HG02588 (cell line): ENCODE results near the gene NUDT14.

Source experiments
- ATAC-seq: cut with Tn5 transposase; IDR thresholded peaks from one replicate; pipeline ENCODE4 v1.9.1; 2021; ENCODE audit warnings: mild to moderate bottlenecking, moderate library complexity; ENCODE audit not compliant: unreplicated experiment

The NUDT14 gene

GRCh38 chr14:105199093-105199492, 18.0 kb upstream of the NUDT14 start:
- no peak for ATAC-seq

DNA sequence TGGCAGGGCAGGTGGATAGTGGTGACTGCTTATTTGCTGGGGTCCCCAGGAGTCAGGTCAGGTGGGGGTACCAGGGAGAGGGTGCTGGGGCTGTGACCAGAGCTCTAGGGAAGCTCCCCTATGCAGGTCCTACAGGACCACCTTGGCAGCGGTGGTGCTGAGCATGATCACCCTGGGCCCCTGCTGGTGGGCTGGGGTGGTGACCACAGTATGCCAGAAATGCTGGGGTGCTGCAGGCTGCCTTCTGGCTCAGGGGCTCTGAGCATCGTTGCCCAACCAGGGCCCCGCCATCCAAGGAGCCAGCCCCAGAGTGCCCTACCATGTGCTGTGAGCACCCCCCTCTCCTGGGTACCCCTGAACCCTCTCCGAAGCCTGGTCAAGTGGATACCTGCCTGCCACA, 17.5 kb upstream of the NUDT14 start:
- ATAC-seq = no peak

DNA sequence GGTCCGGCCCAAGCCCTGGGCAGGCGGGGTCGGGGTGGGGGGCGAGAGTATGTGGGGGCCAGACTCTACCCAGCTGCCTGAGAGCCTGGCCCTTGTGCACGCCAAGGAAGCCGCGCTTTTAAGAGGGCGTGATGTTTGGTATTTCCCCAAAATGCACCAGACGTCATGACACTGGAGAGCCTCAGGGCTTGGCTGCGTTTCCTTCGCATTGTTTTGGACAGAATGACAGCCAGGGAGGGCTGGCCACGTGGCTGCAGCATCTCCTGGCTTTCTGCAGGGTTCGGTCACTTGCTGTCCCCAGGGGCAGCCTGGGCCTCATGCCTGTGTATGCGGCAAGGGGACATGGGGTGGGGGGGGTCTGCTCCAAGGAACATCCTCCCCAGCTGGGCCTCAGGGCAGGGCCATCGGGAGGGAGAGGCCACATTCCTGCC, 16.1 kb upstream of the NUDT14 start:
- no peak for ATAC-seq

DNA sequence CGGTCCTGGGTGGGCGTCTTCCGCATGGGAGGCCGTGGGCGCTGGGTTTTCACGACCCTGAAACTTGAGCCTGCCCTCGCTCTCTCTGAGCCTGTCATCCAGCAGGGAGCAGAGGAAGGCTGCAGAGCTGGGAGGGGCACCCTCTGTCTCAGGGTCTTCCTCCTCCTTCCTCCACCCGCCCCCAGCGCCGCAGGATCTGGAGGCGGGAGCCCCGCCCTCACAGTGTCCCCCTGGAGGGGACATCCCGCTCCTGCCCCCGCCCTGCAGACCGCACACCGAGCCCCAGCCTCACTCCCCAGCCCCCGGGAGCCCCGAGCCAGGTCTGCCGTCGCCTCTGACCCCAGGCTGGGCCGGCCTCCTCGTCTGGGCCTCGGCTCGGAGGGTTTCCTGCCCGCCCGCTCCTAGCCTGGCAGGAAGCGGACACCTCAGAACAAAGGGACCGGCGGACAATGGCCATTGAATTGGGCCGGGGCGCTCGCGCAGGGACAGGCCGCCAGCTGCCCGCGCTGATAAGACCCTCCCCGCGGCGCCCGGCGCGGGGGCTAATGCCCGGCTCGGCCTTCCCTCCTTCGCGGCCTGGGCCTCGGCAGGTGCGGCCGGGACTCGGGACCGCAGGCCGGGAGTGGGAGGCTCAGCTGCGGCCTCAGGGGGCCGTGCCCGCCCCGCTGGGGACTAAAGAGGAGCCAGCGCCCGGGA, 15.3 kb upstream of the NUDT14 start:
- no peak for ATAC-seq

DNA sequence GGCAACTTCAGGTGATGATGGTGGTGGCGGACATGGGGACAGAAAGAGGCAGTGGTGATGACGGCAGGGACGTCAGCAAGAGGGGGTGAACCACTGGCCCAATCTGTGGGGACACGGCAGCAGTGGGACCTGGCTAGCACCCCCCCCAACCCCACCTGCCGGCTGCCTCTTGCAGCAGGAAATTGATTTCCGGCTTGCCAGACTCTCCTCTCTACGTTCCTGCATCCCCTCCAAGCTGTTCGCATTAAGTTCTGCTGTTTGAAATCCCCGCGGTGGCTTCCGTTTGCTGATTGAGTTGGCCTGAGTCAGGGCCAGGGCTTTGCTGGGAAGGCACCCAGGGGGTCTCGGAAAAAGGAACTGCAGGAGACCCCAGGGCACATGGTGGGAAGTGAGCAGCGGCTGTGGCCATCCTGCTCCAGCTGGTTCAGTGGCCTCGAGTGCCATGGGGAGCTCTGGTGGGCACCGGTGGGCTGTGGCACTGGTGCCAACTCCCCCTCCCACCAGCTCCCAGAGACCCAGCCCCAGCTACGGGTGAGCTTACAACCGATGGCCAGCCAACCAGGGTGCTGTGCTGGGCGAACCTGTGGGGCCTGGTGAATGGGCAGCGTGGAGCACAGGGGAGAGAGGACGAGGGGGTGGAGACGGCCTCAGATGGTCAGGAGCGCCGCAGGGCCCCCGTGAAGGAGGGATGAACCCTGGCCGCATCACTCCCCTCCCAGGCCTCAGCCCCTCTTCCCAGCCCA, 14.6 kb upstream of the NUDT14 start:
- no peak for ATAC-seq

DNA sequence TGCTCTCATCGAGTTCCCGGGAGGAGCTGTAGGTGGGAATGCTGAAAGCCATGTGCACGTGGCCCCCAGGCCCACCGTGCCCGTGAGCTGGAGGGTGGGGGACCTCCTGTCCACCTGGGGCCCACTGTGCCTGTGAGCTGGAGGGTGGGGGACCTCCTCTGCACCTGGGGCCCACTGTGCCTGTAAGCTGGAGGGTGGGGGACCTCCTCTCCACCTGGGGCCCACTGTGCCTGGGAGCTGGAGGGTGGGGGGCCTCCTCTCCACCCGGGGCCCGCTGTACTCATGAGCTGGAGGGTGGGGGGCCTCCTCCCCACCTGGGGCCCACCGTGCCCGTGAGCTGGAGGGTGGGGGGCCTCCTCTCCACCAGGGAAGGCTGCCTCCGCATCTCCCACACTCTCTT, 13.9 kb upstream of the NUDT14 start:
- no peak for ATAC-seq

DNA sequence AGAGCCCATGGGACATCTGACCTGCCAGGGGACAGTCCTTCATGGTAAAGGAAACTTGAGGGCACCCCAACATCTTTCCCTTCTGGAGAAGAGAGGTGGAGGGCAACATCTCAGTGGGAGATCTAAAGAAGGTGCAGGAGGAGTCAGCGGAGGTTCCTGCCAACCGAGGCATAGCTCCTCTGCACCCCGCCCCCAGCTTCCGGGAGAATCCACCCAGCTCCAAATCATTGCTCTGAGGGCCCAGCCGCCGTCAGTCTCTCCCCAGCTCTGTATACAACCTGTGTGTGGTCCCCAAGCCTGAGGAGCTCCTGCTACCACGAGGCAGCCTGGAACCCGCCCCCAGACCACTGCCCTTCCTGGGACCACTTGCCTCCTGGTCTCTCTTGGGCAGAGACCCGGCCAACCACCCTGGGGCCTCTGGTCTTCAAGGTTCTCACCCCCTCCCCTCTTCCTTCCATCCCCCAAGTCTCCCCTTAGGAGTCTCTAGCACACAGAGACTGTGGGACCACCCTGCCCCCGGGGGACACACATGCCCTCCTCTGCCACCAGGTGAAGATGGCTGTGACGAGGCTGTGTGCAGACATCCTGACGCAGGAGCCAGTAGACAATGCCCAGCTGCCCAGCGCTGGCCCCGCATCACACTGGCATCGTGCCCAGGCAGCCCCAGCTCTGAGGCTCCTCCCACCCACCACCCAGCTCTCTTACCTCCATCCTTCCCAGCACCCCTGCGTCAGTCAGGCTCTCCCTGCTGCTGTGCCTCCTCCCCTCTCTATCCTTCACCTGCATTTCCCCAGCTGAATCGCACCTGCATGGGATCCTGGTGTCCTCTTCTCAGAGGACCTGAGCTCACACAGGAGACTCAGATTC, 13.0 kb upstream of the NUDT14 start:
- ATAC-seq = no peak

GRCh38 chr14:105192866-105193731, 12.0 kb upstream of the NUDT14 start:
- no peak for ATAC-seq

DNA sequence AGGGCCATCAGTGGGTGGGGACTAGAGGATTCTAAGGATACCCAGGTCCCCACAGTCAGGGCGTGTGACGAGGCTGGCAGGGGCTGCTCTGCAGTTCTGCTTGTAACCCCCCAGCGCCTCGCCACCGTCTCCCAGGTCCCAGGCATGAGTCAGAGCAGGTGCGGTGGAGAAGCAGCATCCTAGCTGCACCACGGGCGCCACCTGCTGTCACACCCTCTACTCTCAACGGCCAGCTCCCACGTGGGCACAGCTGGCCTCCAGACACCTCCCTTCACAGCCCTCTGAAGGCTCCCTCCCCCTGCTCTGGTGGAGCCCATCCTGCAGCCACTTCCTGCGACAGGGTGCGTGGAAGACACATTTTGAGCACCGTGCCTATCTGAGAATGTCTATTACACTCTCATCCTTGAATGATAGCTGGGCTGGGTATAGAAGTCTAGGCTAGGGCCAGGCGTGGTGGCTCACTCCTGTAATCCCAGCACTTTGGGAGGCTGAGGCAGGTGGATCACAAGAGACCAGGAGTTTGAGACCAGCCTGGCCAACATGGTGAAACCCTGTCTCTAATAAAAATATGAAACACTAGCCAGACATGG, 6.9 kb upstream of the NUDT14 start:
- ATAC-seq = no peak

DNA sequence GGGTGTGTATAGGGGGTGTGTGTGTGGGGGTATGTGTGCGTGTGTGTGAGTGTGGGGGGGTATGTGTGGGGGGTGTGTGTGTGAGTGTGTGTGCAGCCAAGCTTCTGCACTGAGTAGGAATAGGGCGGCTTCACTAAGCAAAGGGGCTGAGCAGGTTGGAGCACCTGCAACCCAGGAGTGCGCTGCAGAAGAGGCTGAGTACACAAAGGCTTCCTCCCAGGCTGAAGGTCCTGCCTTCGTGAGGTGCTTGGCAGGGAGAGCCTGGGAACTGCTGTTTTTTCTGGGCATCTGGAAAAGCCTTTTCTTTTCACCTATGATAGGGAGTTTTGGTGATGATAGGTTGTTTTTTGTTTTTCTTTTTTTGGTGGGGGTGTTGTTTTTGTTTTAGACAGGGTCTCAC, 6.0 kb upstream of the NUDT14 start:
- no peak for ATAC-seq

- ATAC-seq = no peak
Observed at GRCh38 chr14:105185973-105186372, 4.9 kb upstream of the NUDT14 start.

DNA sequence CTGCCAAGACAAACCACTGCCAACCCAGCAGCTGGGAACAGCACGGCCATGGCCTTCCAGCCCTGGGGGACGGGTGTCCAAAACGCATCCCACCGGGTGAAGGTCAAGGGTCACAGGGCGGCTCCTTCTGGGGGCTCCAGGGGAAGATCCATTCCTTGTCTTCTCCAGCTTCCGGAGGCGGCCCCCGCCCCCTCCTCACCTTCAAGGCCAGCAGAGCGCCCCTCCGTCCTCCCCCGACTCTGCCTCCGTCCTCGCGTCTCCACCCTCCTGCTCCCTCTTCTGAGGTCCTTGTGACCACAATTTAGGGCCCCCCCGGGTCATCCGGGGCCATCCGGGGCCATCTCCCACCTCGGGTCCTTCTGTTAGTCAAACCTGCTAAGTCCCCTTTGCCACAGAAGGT, 3.9 kb upstream of the NUDT14 start:
- no peak for ATAC-seq

DNA sequence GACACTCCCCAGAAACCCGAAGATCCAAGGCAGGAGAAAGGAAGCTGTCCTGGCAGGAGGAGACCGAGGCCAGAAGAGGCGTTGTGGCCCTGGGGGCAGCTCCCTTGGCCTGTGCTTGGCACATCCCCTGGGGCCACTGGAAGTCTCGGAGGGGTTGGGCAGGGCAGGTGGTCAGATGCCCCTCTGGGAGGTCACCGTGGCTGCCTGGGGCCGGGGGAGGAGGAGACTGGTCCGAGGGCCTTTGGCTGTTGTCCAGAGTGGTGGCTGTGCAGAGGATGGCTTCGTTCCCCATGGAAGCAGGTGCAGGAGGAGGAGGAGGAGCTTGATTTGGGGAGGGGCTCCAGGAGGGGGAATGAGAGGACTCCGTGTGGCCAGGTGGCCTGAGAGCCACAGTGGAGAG, 3.3 kb upstream of the NUDT14 start:
- no peak for ATAC-seq

DNA sequence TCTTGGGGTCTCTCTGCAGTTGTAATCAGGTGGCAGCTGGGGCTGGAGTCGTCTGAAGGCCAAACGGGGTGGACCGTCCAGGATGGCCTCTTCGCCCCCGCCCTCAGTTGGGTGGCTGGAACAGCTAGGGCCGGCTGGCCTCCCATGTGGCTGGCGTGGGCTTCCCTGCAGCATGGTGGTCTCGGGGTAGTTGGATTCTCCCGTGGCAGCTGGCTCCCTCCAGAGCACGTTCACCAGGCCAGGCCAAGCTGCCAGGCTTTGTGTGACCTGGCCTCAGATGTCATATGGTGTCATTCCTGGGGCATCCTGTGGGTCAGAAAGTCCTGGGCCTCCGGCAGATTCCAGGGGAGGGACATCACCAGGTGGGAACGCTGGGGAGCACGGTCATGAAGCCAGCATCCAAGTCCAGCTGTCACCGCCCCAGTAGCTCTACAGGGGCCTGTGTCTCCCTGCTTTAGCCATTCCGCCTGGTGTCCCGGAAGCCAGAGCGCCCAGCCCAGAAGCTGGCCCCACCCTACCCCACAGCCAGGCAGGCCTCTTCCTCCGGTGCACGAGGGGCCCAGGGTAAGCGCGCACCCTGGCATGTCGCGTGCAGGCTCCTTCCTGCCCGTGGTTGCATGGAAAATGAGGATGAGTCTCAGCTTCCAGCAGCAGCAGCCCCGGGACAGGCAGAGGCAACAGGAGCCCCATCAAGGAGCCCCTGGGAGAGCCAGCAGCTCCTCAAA, 1.3 kb upstream of the NUDT14 start:
- no peak for ATAC-seq

- no peak for ATAC-seq
Observed at GRCh38 chr14:105181549-105182295, 610 bp upstream of the NUDT14 start.

GRCh38 chr14:105179191-105179590, 1.9 kb downstream of the NUDT14 start:
- ATAC-seq = no peak

DNA sequence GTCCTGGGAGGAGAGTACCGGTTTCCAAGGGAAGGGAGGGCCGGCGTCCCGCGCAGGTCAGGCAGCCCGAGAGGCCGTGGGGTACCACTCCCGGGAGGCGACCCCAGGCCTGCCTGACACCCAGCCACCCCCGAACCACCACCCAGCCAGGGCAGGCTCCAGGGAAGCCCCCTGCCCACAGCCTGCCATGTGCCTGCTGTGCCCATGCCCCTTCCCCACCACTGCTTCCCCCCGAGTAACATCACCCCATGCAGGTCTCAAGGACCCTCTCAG, 2.3 kb downstream of the NUDT14 start:
- no peak for ATAC-seq

DNA sequence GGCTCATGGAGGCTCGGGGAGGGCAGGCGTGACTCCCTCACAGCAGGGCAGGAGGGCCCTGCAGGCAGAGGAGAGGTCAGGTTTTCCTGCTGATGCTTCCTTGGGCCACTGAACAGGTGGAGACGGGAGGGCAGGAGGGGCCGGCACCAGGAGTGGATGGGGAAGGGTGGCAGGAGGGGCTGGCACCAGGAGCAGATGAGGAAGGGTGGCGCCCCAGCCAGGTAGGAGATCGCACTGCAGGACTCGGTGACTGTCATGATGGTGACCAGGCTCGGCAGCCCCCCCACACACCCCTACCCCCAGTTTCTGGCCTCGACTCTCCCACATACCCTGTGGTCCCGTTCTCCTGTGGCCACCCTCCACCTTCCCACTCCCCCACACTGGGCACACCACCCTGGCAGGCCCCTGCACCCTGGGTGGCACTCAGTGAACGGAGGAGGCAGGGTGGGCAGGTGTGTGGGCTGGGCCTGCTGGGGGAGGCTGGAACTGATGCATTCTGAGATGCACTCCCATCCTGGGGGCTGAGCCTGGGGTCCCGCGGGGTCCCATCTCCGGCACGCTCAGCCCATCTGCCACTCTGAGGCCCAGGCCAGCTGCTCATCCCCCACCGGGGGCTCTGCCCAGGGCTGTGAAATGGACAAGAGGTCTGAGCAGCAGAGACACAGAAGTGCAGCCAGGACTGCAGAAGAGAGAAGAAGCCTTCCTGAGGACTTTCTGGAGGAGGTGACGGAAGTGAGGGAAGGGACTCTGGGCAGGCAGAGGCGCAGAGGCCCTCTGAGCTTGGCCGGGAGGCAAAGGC, 2.8 kb downstream of the NUDT14 start:
- no peak for ATAC-seq
